Measurements from ENCODE around the gene NFATC1. TPM values are rescaled to one million over a fixed set of nuclear protein-coding genes. Genes with fewer than 3 reads are reported as not detected.

Gene NFATC1
- polyA plus RNA-seq, 2 of the 4 experiments (the other 2 are of a cell fraction) = 0.52 to 1.7 TPM

GRCh38 chr18:79469309-79469708 lies 73.6 kb downstream of the NFATC1 start:
- Histone ChIP-seq H3K4me2 (no peak overlapping the region), H3K4me1 (no peaks in the 10 kb centered on the region), H3K9me3 (no peaks in the 10 kb centered on the region), H3K27ac (no peak overlapping the region), H3K4me3 (no peak overlapping the region)
- no peak for FAIRE-seq
- no peak for DNase-seq (ENCODE audit: low read depth in 1 of 2, low spot score in 1 of 2)
- no peak for TF ChIP-seq ESRRA (IDR thresholded peaks at IDR 0.05; ENCODE audit: borderline replicate concordance, low read length)
- no peak for TF ChIP-seq JUN (IDR thresholded peaks at IDR 0.05)
- TF ChIP-seq EP300 (IDR thresholded peaks at IDR 0.05) = no peak
- TF ChIP-seq PBX3 (IDR thresholded peaks at IDR 0.05) = no peak
- TF ChIP-seq TFCP2L1 (CRISPR knock-in tag; IDR thresholded peaks at IDR 0.05) = no peak
- TF ChIP-seq MYC (IDR thresholded peaks at IDR 0.05; ENCODE audit: borderline replicate concordance, low read length) = no peak
- TF ChIP-seq ELK1 (IDR thresholded peaks at IDR 0.05; ENCODE audit: low read depth, low read length) = no peak
- no peak for TF ChIP-seq E2F6 (IDR thresholded peaks at IDR 0.05; ENCODE audit: borderline replicate concordance, low read depth)
- 67% methylated on average over 12 of the region's 17 CpGs for WGBS (ENCODE audit: missing lambda C conversion rate)
- no peak for ATAC-seq
- ChIA-PET POLR2A (no interaction called here), CTCF (no interaction called here)

- TF ChIP-seq ZNF302 (CRISPR knock-in tag; IDR thresholded peaks at IDR 0.05) (no peak), FOXS1 (CRISPR knock-in tag; IDR thresholded peaks at IDR 0.05) (no peak), RARB (CRISPR knock-in tag; IDR thresholded peaks at IDR 0.05) (no peak), RCOR1 (IDR thresholded peaks at IDR 0.05; ENCODE audit: low read depth, low read length) (no peak), FOSB (CRISPR knock-in tag; IDR thresholded peaks at IDR 0.05) (no peak), HEYL (CRISPR knock-in tag; IDR thresholded peaks at IDR 0.05) (no peak), ZSCAN20 (CRISPR knock-in tag; IDR thresholded peaks at IDR 0.05) (no peak), PBX3 (IDR thresholded peaks at IDR 0.05) (no peak), CEBPB (IDR thresholded peaks at IDR 0.05) (no peak), ELK1 (IDR thresholded peaks at IDR 0.05; ENCODE audit: low read depth, low read length) (no peak), SREBF2 (IDR thresholded peaks at IDR 0.05) (no peak), HMGXB4 (CRISPR knock-in tag; IDR thresholded peaks at IDR 0.05; ENCODE audit: borderline replicate concordance) (no peak), EP300 (IDR thresholded peaks at IDR 0.05) (no peak), KDM5A (IDR thresholded peaks at IDR 0.05) (no peak), EHF (CRISPR knock-in tag; IDR thresholded peaks at IDR 0.05) (no peak), CBX8 (IDR thresholded peaks at IDR 0.05) (no peak)
- Histone ChIP-seq H3K4me2 (no peak overlapping the region), H3K4me1 (no peaks in the 10 kb centered on the region), H3K4me3 (no peak overlapping the region), H3K9me3 (no peaks in the 10 kb centered on the region), H3K27ac (no peak overlapping the region)
- DNase-seq (ENCODE audit: low read depth in 1 of 2, low spot score in 1 of 2) = no peak
- POLR2A ChIA-PET = no interaction called here
- CTCF ChIA-PET = no interaction called here
- ATAC-seq = no peak
- 78% methylated on average over 14 of the region's 33 CpGs for WGBS (ENCODE audit: missing lambda C conversion rate)
- no peak for FAIRE-seq
Observed at GRCh38 chr18:79469751-79470505, 74.2 kb downstream of the NFATC1 start.
